ENCODE data around the gene ARRB1. TPM values are rescaled to one million over a fixed set of nuclear protein-coding genes. Genes with fewer than 3 reads are reported as not detected.

ARRB1 gene
- total RNA-seq = 14.4 to 19.1 TPM (median 16.6 TPM) in 3 replicates
- long read RNA-seq, transcript ARRB1-201 (15 exons, 1,895 nt) = major isoform, 5 of 9 reads
- long read RNA-seq, partial matches to known transcripts = 0 of 9 reads
- long read RNA-seq, other reads (novel, unspliced or antisense) = 1 of 9 reads

GRCh38 chr11:75351541-75351790, at the start of gene ARRB1:
ARRB1 (minus strand) TSS chr11:75351661; CDS start chr11:75351607, 54 bp downstream.
- Mint-ChIP-seq H3K27ac (ENCODE audit: unreplicated experiment) (peak within 1 kb of the TSS; percentile 74), H3K36me3 (ENCODE audit: low read depth) (no peaks in the 10 kb centered on the region), H3K27me3 (ENCODE audit: low read depth) (no peaks in the 10 kb centered on the region), H3K9me3 (ENCODE audit: low read depth) (no peaks in the 10 kb centered on the region), H3K4me3 (ENCODE audit: unreplicated experiment) (peak within 1 kb of the TSS; percentile 77), H3K4me1 (ENCODE audit: low read depth) (peaks cover 50% of the 10 kb centered on the region)
- DNase-seq (ENCODE audit: low spot score) = no peak
- no peak for TF ChIP-seq CTCF (IDR thresholded peaks at IDR 0.05)

GRCh38 chr11:75400146-75400865, 48.8 kb upstream of the ARRB1 start:
- Mint-ChIP-seq H3K9me3 (ENCODE audit: low read depth) (no peaks in the 10 kb centered on the region), H3K4me1 (ENCODE audit: low read depth) (peaks cover 45% of the 10 kb centered on the region), H3K27me3 (ENCODE audit: low read depth) (no peaks in the 10 kb centered on the region), H3K36me3 (ENCODE audit: low read depth) (peaks cover 36% of the 10 kb centered on the region), H3K27ac (ENCODE audit: unreplicated experiment) (peak overlapping the region; percentile 96), H3K4me3 (ENCODE audit: unreplicated experiment) (peak overlapping the region; percentile 95)
- no peak for TF ChIP-seq CTCF (IDR thresholded peaks at IDR 0.05)
- DNase-seq (ENCODE audit: low spot score) = no peak

- DNase-seq (ENCODE audit: low spot score) = peak; percentile 95
- H3K36me3 Mint-ChIP-seq (ENCODE audit: low read depth) = peaks cover 34% of the 10 kb centered on the region
- peak within 1 kb of the TSS; percentile 96 for H3K27ac Mint-ChIP-seq (ENCODE audit: unreplicated experiment)
- peak; percentile 64 for TF ChIP-seq CTCF (IDR thresholded peaks at IDR 0.05)
- peak within 1 kb of the TSS; percentile 95 for H3K4me3 Mint-ChIP-seq (ENCODE audit: unreplicated experiment)
- H3K4me1 Mint-ChIP-seq (ENCODE audit: low read depth) = peaks cover 45% of the 10 kb centered on the region
- H3K9me3 Mint-ChIP-seq (ENCODE audit: low read depth) = no peaks in the 10 kb centered on the region
- no peaks in the 10 kb centered on the region for H3K27me3 Mint-ChIP-seq (ENCODE audit: low read depth)
Measured at GRCh38 chr11:75399344-75400145, 48.1 kb upstream of the ARRB1 start, which contains the start of gene RPS3. RPS3 (plus strand) TSS chr11:75399518; CDS start chr11:75399548, 30 bp downstream.

GRCh38 chr11:75398906-75399305, 47.4 kb upstream of the ARRB1 start:
- DNase-seq (ENCODE audit: low spot score) = no peak
- Mint-ChIP-seq H3K27ac (ENCODE audit: unreplicated experiment) (peak overlapping the region; percentile 96), H3K4me3 (ENCODE audit: unreplicated experiment) (peak overlapping the region; percentile 95), H3K4me1 (ENCODE audit: low read depth) (peaks cover 41% of the 10 kb centered on the region), H3K36me3 (ENCODE audit: low read depth) (peaks cover 27% of the 10 kb centered on the region), H3K9me3 (ENCODE audit: low read depth) (no peaks in the 10 kb centered on the region), H3K27me3 (ENCODE audit: low read depth) (no peaks in the 10 kb centered on the region)
- no peak for TF ChIP-seq CTCF (IDR thresholded peaks at IDR 0.05)

- Mint-ChIP-seq H3K27ac (ENCODE audit: unreplicated experiment) (no peak overlapping the region), H3K4me3 (ENCODE audit: unreplicated experiment) (no peak overlapping the region), H3K36me3 (ENCODE audit: low read depth) (no peaks in the 10 kb centered on the region), H3K9me3 (ENCODE audit: low read depth) (no peaks in the 10 kb centered on the region), H3K27me3 (ENCODE audit: low read depth) (no peaks in the 10 kb centered on the region), H3K4me1 (ENCODE audit: low read depth) (peaks cover 3% of the 10 kb centered on the region)
- no peak for DNase-seq (ENCODE audit: low spot score)
- no peak for TF ChIP-seq CTCF (IDR thresholded peaks at IDR 0.05)
Measured at GRCh38 chr11:75394085-75394840, 42.8 kb upstream of the ARRB1 start.
